DMS 273 (cell line): ENCODE results near the gene MLLT3.

ENCODE experiments used
- DNase-seq: peaks from one replicate; lab custom pipeline; 2025; ENCODE audit not compliant: unreplicated experiment; lab: John Stamatoyannopoulos, UW

The MLLT3 gene

GRCh38 chr9:20630241-20630943, 8.1 kb upstream of the MLLT3 start:
- DNase-seq, result no peak

GRCh38 chr9:20625003-20625349, 2.7 kb upstream of the MLLT3 start:
- DNase-seq, result no peak

GRCh38 chr9:20624201-20625002, 2.1 kb upstream of the MLLT3 start:
- DNase-seq, result peak; percentile 91

- peak; percentile 27 for DNase-seq
These were observed 1.4 kb upstream of the MLLT3 start for GRCh38 chr9:20623748-20624124.

GRCh38 chr9:20623021-20623747, 885 bp upstream of the MLLT3 start:
- DNase-seq, result peak; percentile 60

DNA sequence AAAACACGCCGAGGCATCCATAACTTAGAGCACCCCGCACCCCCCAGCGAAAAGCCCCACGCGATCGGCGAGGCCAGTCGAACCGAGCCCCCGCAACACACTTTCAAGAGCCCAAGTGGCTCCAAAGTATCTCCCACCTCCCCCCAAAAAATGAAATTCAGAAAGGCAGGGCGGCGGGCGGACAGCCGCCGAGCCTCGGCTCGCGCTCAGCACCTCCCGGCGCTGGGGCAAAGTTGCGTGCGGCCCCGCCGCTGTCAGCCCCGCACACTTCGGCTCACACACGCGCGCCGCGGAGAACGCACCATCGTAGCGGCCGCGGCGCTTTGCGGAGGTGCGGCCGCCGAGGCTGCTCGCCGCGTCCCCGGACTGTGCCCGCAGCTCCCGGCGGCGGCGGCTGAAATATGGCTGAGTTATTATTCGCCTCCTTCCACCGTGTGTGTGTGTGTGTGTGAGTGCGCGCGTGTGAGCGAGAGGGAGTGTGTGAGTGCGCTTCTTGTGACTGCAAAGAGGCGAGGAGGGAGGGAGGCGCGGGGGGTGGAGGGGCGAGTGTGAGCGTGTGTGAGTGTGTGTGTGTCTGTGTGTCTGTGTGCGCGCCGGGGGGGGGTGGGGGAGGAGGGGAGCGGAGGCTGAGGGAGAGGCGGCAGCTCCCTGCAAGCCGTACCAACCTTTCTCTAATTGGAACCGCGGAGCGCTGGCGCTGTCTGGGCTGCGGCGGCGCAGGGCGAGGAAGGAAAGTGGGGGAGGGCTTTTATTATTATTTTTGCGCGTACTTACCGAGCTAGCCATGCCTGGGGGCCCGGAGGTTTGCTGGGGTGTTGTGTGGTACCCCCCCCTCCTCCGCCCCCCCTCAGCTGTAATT, 599 bp downstream of the MLLT3 start:
- DNase-seq, result peak; percentile 89

DNA sequence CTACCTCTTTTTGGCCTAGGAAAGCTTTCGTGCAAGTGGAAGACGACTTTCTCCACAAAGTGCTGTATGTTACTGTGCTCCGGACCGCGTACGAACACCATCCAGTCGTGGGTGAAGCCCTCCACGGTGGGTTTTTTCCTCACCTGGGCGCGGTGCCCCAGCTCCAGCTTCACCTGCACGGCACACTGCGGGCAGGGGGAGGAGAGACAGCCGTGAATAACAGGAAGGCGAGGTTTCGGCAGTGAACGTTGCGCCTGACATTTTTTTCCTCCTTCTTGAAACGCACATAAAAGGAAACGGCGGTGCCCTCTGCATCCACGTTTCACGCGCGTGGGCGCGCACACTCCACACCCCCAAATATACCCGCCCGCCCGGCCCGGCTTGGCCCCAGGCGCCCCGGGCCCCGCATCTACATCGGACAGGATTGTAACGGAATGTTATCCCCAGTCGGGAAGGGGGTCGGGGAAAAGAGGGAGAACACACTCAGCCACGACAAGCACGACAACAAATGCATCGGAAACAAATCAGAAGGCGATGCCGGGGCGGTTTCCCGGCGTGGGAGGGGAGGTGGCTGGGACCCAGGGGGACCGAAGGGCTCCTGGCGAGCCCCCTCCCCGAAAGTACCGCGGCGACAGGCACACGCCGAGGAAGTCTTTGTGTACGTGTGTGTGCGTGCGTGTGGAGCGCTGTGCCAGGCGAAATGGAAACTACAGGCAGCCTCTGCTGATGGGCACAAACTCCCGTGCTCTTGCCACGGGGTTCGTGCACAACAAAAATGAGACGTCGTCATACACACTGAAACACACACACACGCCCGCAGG, 1.4 kb downstream of the MLLT3 start:
- peak; percentile 72 for DNase-seq

DNA sequence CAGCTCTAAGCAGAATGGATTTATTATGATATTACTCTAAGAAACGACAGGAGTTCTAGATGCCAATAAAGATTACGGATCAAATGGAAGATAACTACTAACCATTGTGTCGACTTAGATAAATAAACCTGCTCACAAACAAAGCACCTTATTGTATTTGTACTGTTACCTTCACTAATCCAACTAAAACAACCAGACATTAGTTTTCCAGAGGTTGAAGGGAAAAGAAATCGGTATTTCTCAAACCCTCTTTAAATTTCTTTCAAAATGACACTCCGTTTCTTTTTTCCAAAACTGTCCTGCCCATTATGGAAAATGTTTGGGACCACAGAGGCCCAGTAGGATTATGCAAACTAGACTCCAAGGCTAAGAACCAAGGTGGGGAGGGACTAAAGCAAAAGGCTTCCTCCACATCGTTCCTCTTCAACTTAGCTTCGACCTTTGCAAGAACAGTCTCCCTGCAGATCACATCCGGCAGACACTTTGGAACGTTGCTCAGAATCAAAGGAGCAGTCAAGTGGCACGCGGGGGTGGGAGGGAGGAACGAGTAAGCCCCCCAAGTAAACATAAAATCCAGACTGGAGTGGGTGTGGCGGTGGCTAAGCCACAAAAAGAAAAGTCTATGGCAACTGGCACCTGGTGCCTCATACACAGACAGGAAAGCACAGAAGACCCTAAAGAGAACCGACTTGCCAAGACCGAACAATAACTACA, 2.7 kb downstream of the MLLT3 start:
- peak; percentile 50 for DNase-seq

DNA sequence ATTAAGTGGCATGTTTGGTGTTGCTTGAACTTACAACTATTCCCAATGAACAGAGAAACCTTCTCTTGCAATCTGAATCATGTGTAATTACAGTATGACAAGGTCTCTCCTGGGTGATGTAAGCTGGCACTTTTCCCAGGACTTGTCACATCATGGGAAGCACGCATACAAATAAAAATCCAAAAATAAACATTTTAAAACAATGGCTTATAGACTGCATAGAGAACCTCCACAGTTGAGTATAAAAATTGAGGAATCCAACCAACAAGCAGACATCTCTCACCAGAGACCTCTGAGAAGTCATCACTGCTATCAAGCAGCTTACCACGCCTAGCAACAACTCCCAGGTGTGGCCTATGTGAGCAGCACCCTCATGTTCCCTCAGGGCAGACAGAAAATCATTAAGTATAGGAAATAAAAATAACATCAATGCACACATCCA, 3.9 kb downstream of the MLLT3 start:
- DNase-seq, result peak; percentile 65

GRCh38 chr9:20616808-20617207, 5.5 kb downstream of the MLLT3 start:
- DNase-seq, result no peak

DNA sequence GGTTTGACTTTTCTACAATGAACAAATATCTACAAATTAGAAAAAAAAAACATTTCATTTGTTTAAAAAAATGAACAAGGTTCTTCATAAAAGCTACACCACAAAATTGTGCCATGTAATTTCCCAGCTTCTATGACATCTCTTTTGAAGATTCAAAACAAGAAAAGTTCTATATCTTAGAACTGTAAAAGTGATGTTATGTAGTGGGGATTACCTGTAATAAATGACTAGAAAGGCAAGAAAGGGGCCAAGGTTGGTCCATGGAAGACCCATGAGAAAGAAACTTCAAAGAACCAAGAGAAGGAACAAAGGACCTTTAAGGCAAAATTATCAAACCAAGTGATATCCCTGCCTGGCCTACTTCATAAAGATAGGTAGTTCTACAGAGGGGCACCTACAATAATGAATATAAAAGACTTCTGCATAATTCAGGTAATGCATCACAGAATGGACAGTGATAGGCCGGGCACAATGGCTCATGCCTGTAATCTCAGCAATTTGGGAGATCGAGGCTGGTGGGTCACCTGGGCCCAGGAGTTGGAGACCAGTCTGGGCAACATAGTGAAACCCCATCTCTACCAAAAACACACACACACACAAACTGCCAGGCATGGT, 7.6 kb downstream of the MLLT3 start:
- DNase-seq, result no peak

DNA sequence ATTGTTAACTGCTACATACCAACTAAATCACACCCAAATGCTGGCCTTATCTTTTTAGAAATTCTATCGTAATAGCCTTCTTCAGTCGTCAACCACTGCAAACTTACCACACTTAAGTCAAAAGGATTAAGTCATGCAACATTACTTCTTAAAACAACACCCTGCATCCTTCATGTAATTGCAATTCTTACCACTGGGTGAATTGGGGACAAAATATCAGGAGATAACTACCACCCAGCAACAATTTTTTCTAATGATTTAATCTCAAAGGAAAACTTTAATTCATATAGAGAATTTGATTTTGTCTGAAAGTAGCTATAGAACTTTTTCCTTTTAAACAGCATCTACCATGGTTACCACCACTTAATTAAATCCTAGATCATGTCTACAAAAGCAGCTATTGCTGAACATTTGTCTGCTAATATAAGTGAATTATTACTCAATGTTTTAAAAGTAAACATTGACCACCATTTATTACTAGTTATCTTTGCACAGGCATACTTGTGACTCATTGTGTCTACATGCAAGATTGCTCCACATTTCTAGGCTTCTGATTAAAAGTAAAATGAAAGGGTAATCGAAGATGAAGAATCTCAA, 10.5 kb downstream of the MLLT3 start:
- peak; percentile 51 for DNase-seq

GRCh38 chr9:20610591-20610990, 11.7 kb downstream of the MLLT3 start:
- DNase-seq, result peak; percentile 14

GRCh38 chr9:20608582-20608981, 13.7 kb downstream of the MLLT3 start:
- no peak for DNase-seq

- DNase-seq, result peak; percentile 70
These were observed 15.6 kb downstream of the MLLT3 start for GRCh38 chr9:20606652-20607051.

- peak; percentile 65 for DNase-seq
These were observed 17.7 kb downstream of the MLLT3 start for GRCh38 chr9:20604562-20604961.

GRCh38 chr9:20603524-20604268, 18.6 kb downstream of the MLLT3 start:
- peak; percentile 30 for DNase-seq

DNA sequence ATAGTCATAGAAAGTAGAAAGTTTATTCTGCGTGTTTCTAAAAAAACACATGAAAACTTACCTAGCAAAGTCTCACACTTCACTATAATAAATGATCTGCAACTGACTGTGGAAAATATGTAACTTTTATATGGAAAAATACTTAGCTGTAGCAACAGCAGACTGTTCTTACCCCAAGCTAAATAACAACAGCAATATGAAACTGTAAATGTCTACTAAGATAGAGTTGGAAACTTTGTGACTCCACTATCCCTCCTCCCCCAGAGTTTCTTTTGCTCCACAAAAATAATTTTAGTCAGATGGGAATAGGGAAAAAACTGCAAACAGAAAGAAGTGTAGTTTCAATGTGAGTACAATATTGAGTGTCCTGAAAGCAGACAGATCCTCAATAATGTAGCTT, 21.0 kb downstream of the MLLT3 start:
- DNase-seq, result no peak
